Measurements from ENCODE around the gene PNPLA2. TPM values are rescaled to one million over a fixed set of nuclear protein-coding genes. Genes with fewer than 3 reads are reported as not detected.

Gene PNPLA2
- total RNA-seq, 2 experiments from 2014 or later: 202 to 220 TPM

DNA sequence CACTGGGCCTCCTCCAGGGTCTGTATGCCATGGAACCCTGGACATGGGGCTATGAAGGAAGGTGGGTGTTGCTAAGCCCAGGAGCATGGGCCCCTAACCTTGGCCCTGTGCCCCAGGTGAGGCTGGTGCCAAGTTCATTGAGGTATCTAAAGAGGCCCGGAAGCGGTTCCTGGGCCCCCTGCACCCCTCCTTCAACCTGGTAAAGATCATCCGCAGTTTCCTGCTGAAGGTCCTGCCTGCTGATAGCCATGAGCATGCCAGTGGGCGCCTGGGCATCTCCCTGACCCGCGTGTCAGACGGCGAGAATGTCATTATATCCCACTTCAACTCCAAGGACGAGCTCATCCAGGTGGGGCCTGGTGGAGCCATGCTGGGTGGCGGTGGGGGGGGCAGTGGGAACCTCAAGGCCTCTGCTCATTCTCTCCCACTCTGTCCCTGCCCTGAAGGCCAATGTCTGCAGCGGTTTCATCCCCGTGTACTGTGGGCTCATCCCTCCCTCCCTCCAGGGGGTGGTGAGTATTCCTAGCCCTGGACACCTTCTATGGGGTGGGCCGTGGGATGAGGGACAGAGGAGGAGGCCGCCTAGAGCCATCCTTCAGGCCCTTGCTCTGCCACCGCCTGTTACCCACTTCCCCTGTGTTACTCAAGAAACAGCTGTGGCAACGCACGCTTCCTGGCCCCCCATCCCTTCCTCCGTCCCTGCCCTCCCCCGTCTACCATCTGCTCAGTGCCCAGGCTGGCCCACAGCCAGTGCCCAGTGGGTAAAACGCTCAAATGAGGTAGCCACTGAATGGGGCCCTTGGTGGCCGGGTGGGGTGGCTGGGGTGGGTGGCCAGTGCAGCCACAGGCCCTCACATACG lies 3.0 kb downstream of the PNPLA2 start:
- Histone ChIP-seq H3K4me1 (ENCODE audit: insufficient read depth, low read length) (peaks cover 41% of the 10 kb centered on the region), H3K27ac (ENCODE audit: low read depth in 1 of 2, low read length in 2 of 2) (no peak overlapping the region), H3K9me3 (ENCODE audit: control insufficient read depth in 1 of 2, insufficient read depth in 1 of 2, low read length in 2 of 2) (peaks cover 0 to 6% of the 10 kb centered on the region in 2 experiments), H3K27me3 (ENCODE audit: control insufficient read depth in 1 of 2, insufficient read depth in 2 of 2, low read length in 2 of 2) (peaks cover 0 to 4% of the 10 kb centered on the region in 2 experiments), H3K36me3 (ENCODE audit: insufficient read depth, low read length) (peaks cover 34% of the 10 kb centered on the region), H3K4me3 (ENCODE audit: low read length) (no peak overlapping the region)
- TF ChIP-seq, protein P1, sequence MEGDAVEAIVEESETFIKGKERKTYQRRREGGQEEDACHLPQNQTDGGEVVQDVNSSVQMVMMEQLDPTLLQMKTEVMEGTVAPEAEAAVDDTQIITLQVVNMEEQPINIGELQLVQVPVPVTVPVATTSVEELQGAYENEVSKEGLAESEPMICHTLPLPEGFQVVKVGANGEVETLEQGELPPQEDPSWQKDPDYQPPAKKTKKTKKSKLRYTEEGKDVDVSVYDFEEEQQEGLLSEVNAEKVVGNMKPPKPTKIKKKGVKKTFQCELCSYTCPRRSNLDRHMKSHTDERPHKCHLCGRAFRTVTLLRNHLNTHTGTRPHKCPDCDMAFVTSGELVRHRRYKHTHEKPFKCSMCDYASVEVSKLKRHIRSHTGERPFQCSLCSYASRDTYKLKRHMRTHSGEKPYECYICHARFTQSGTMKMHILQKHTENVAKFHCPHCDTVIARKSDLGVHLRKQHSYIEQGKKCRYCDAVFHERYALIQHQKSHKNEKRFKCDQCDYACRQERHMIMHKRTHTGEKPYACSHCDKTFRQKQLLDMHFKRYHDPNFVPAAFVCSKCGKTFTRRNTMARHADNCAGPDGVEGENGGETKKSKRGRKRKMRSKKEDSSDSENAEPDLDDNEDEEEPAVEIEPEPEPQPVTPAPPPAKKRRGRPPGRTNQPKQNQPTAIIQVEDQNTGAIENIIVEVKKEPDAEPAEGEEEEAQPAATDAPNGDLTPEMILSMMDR (IDR thresholded peaks at IDR 0.05): no peak
- H3K36me3 Mint-ChIP-seq (ENCODE audit: low read depth): peaks cover 37% of the 10 kb centered on the region
- H3K9me3 Mint-ChIP-seq: no peaks in the 10 kb centered on the region
- H3K27ac Mint-ChIP-seq: peak overlapping the region; percentile 92
- POLR2A ChIA-PET: interaction anchor here (2.3 to 6.1 kb wide), 2 partner anchors 10 to 12 kb away, joined by 7 to 115 read pairs; partner anchors contain the start of genes CD151, CRACR2B and RPLP2
- peak in 1 of 14 experiments; percentile 6 for DNase-seq
- CTCF ChIA-PET: no interaction called here
- H3K27me3 Mint-ChIP-seq: peaks cover 4% of the 10 kb centered on the region
- intact Hi-C loops (cut with DNase I, micrococcal nuclease): no loop called here
- ATAC-seq (ENCODE audit: poor library complexity): no peak
- peak overlapping the region; percentile 54 for H3K4me3 Mint-ChIP-seq
- peaks cover 15% of the 10 kb centered on the region for H3K4me1 Mint-ChIP-seq (ENCODE audit: low read depth)

DNA sequence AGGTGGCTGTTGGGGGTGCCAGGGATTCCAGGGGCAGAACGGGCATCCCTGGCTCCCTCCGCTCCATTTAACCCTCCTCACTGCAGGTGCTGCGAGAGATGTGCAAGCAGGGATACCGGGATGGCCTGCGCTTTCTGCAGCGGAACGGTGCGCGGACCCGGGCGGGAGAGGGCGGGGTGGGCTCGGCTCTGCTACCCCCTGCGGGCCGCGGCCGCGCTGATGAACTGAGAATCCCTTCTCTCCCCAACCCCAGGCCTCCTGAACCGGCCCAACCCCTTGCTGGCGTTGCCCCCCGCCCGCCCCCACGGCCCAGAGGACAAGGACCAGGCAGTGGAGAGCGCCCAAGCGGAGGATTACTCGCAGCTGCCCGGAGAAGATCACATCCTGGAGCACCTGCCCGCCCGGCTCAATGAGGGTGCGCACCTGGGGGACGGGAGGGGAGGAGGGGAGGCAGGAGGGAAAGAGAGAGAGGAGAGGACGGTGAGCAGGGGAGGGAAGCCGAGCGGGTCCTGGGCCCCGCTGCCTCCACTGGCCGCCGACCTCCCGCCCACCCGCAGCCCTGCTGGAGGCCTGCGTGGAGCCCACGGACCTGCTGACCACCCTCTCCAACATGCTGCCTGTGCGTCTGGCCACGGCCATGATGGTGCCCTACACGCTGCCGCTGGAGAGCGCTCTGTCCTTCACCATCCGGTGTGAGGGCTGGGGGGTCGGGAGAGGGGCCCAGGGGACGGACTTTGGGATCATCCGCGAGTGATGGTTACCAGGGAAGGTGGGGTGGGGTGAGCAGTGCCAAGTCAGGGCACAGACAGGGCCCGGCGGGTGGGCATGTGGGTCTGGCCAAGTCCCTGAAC lies 5.0 kb downstream of the PNPLA2 start:
- no peak overlapping the region for H3K27ac Mint-ChIP-seq
- intact Hi-C loops (cut with DNase I, micrococcal nuclease): no loop called here
- ChIA-PET POLR2A (interaction anchor here (2.3 kb wide), 1 partner anchor 14 kb away, joined by 7 read pairs; the partner anchor contains the start of gene RPLP2), CTCF (no interaction called here)
- H3K9me3 ChIP-seq (ENCODE audit: control insufficient read depth in 1 of 2, insufficient read depth in 1 of 2, low read length in 2 of 2): peaks cover 0 to 16% of the 10 kb centered on the region in 2 experiments
- ATAC-seq (ENCODE audit: poor library complexity) (no peak), DNase-seq (no peak)
- H3K27me3 ChIP-seq (ENCODE audit: control insufficient read depth in 1 of 2, insufficient read depth in 2 of 2, low read length in 2 of 2): peaks cover 14 to 19% of the 10 kb centered on the region in 2 experiments
- H3K27ac ChIP-seq (ENCODE audit: low read depth in 1 of 2, low read length in 2 of 2): no peak overlapping the region
- H3K9me3 Mint-ChIP-seq: no peaks in the 10 kb centered on the region
- TF ChIP-seq, protein P1 (IDR thresholded peaks at IDR 0.05): no peak
- peaks cover 34% of the 10 kb centered on the region for H3K36me3 ChIP-seq (ENCODE audit: insufficient read depth, low read length)
- H3K4me3 Mint-ChIP-seq: peak overlapping the region; percentile 38
- no peak overlapping the region for H3K4me3 ChIP-seq (ENCODE audit: low read length)
- peaks cover 52% of the 10 kb centered on the region for H3K4me1 ChIP-seq (ENCODE audit: insufficient read depth, low read length)
- H3K36me3 Mint-ChIP-seq (ENCODE audit: low read depth): peaks cover 37% of the 10 kb centered on the region
- H3K4me1 Mint-ChIP-seq (ENCODE audit: low read depth): peaks cover 26% of the 10 kb centered on the region
- peaks cover 18% of the 10 kb centered on the region for H3K27me3 Mint-ChIP-seq

- POLR2A ChIA-PET: no interaction called here
- Mint-ChIP-seq H3K4me1 (ENCODE audit: low read depth) (peaks cover 26% of the 10 kb centered on the region), H3K27ac (no peak overlapping the region), H3K27me3 (peaks cover 25% of the 10 kb centered on the region), H3K36me3 (ENCODE audit: low read depth) (peaks cover 37% of the 10 kb centered on the region), H3K4me3 (no peak overlapping the region), H3K9me3 (no peaks in the 10 kb centered on the region)
- intact Hi-C loops (cut with DNase I, micrococcal nuclease): no loop called here
- TF ChIP-seq, protein P1 (IDR thresholded peaks at IDR 0.05): no peak
- peaks cover 0 to 21% of the 10 kb centered on the region in 2 experiments for H3K9me3 ChIP-seq (ENCODE audit: control insufficient read depth in 1 of 2, insufficient read depth in 1 of 2, low read length in 2 of 2)
- CTCF ChIA-PET: no interaction called here
- no peak overlapping the region for H3K4me3 ChIP-seq (ENCODE audit: low read length)
- peaks cover 21 to 26% of the 10 kb centered on the region in 2 experiments for H3K27me3 ChIP-seq (ENCODE audit: control insufficient read depth in 1 of 2, insufficient read depth in 2 of 2, low read length in 2 of 2)
- peaks cover 34% of the 10 kb centered on the region for H3K36me3 ChIP-seq (ENCODE audit: insufficient read depth, low read length)
- H3K4me1 ChIP-seq (ENCODE audit: insufficient read depth, low read length): peaks cover 54% of the 10 kb centered on the region
- no peak for ATAC-seq (ENCODE audit: poor library complexity)
- no peak overlapping the region for H3K27ac ChIP-seq (ENCODE audit: low read depth in 1 of 2, low read length in 2 of 2)
- DNase-seq: no peak
Observed at GRCh38 chr11:824292-824880, 5.7 kb downstream of the PNPLA2 start.
